H1 (cell line): Measurements from ENCODE around the gene ST7L. TPM values are rescaled to one million over a fixed set of nuclear protein-coding genes. Genes with fewer than 3 reads are reported as not detected.

Source experiments
- POLR2AphosphoS5 ChIP-seq: IDR thresholded peaks from 2 replicates; pipeline ENCODE4 v1.6.1; 2011; ENCODE audit warnings: low read depth, low read length
- polyA plus RNA-seq, 7 experiments: library from polyadenylated mRNA; depleted of rRNA in 3 of 7; stranded (reverse) in 5 of 7; unstranded in 2 of 7; fragments of >200 nt in 5 of 7; fragments of 200-250 nt in 2 of 7; gene quantifications; 1 replicate in 5 of 7; 2 replicates in 1 of 7; 4 replicates in 1 of 7; pipeline versions ENCODE4 v1.2.1 to v1.2.3, GENCODE V29; 2011 to 2013; ENCODE audit warnings: missing spikeins in 2 of 7, mixed read lengths in 2 of 7
- total RNA-seq: library from RNA; stranded (reverse); fragmentation: NEBNext Ultra II Directional; extraction: Animal tissue kit (Norgen Biotek cat#: 25700); gene quantifications from 2 replicates; pipeline ENCODE4 v1.2.1, GENCODE V29; 2021

The ST7L gene
- total and polyA plus RNA-seq, 2 of the 8 experiments (the other 6 are each of a cell fraction or from before 2014, with no cell fraction given), result 9.6 to 16.2 TPM

DNA sequence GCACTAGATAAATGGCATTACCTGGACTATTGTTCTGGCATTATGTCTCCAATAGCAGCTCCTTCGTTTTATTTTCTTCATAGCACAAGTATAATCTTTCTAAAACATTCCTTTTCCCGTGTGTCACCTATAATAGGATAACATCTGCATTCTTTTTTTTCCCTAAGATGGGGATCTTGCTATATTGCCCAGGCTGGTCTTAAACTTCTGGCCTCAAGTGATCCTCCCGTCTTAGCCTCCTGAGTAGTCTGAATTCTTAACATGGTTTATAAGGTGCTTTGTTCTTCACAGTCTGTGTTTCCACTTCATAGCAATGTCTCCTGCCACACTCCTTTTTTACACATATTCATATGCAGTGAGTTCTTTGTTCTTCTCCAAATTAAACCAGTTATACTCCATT is 46.9 kb upstream of the ST7L start (continued):
- no peak for TF ChIP-seq POLR2AphosphoS5
- TF ChIP-seq, all 59 proteins: peak for 0
